Measurements from ENCODE around the gene LEF1.
"Not testable (repeated sequence)": the region's sequence is repeated elsewhere in the genome, so short reads cannot be mapped to it uniquely, and the experiment has no call there.

LEF1 gene

DNA sequence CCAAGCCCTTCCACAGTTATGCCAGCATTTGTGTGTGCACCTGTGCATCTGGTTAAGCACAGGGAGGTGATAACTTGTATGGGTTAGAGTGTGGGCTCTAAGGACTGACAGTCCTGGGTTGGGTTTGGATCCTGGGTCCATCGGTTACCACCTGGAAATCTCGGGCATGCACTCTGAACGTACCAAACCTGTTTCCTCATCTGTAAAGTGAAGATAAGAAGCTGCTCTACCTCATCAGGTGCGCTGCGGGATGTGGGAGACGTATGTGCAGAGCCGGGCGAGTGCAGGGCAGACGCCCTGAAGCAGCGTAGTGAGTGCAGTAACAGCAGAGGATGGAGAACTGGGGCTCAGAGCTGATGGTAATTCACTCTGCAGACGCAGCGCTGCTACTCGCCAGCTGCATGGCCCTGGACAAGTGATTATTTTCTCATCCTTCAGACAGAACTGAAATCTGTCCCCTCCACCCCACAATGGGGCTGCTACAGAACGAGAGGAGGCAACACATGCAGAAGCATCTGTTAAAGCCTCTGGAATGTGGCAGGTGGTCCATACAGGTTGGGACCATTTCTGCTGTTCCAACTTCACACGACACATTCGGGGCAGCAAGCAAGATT lies 114.6 kb downstream of the LEF1 start:
- DNase-seq, result no peak

DNA sequence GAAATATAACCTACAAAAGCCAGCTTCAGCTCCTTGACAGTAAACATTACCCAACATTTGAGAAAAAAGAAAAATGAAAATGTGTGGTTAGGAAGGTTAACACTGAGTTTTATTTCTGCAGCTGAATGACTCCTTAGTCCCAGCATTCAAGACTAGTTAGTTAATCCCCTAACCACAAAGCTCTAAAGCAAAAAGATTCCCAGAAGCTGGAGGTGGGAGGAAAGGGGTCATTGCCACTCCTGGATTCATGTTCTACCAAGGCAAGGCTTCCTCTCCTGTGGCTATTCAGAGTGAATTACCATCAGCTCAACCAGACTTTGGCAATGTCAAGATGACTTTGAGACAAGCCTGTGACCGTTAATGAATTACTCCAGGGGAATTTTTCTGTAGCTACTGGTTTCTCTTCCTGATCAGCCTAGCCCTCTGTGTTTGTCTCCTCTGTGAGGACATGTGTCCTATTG lies 115.5 kb downstream of the LEF1 start:
- no peak for DNase-seq

DNA sequence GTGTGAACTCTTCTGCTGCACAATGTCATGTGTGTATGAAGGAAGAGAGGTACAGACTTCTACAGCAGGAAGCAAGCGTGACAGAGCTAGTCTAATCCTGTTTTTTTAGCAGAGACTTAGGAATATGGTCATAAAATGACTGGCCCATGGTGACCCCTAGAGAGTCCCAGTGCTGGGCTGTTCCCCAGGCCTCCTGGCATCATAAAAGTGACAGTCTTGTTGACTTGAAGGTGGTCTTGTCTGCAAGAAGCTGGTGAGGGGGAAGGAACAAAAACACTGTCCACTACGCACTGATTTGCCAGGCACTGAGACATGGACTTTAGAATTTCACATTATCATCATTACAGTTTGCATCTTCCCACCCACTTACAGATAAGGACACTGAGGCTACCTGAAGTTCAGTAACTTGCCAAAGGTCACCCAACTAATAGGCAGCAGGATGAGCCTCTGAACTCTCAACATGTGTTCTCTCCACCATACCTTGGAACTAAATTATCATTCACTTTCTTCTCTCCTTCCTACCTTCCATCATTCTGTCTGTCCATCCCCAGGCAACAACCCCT lies 116.1 kb downstream of the LEF1 start:
- DNase-seq, result no peak

DNA sequence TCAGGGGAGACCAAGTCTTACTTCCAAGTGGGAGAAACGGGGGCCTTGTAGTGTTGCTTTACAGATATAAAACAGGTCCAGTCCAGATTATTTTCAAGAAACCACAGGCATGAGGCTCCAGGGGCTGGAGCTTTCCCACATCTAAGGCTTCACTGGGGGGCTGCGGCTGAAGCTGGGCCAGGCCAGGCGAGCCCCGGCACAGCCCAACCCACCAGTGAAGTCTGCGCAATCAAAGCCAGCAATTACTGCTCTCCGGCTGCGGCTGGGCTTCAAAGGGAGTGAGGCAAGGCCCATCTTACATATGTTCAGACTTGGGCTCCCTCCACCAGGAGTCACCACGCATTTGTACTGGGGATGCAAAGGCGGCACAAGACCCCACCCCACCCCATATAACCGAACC lies 117.4 kb downstream of the LEF1 start:
- no peak for DNase-seq

DNA sequence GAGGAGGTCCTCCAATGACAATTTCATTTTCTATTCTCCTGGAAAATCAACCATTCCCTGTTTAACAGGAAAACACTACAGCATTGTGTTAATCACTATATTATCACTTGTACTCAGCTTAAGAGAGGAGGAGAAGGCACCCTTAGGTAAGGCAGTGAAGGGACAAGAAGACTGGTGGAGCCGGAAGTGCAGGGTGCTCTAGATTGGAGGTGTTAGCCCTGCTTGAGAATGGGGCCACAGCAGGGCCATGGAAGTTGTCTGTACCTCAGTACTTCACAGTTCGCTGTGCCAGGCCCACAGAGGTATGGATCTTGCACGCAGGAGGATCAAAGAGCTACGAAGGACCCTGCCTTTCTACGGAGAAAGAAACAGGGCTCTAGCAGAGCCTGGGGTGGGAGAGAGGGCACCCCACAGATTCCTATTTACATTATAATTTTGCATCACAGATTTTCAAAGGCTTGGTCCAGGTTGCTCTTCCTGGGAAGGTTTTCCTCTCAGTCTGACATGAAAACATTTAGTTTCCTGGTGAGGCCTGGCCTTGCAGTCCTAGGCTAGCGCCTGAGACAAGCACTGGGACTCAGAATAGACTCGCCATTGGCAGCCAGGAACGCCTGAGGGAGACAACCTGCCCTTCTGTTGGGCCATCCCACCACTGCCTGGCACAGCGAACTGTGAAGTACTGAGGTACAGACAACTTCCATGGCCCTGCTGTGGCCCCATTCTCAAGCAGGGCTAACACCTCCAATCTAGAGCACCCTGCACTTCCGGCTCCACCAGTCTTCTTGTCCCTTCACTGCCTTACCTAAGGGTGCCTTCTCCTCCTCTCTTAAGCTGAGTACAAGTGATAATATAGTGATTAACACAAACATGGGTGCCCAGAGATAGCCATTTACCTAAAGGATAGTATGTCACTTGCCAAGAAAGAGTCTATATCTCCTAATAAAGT lies 118.3 kb downstream of the LEF1 start:
- not testable (repeated sequence) for DNase-seq

DNA sequence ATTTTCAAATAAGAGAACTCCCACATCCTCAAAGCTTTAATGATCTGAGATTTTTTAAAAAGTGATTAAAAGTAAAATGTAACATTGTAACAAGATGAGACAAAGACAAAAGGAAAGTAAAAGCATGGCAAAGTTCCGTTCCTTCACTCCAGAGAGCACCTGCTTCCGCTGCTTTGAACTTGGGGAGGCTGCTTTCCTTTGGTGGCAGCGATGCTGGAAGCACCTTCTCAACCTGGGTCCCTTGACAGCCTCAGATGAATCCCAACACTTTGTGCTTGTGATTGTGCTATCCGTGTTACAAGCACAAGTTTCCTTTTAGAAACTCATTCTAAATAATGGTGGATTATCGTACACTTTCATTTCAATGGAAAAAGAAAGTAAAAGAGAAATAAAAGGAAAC lies 119.3 kb downstream of the LEF1 start:
- DNase-seq, result no peak

DNA sequence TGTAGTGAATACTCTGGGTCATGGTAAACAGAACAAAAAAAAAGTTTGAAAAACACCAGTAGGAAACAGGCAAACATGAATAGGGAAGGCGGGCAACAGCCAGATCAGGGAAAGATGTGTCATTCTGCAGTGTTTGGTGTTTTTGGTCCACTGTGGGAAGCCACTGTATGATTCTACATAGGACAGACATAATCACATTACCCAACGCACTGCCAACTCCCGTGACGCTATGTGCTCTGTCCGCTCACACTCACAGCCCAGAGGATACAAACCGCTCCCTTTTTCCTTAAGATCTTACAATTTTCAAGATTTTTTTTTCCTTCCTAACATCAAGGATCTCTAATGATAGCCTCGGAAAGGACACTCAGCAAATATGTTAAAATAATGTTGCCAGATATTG lies 119.7 kb downstream of the LEF1 start:
- no peak for DNase-seq

DNA sequence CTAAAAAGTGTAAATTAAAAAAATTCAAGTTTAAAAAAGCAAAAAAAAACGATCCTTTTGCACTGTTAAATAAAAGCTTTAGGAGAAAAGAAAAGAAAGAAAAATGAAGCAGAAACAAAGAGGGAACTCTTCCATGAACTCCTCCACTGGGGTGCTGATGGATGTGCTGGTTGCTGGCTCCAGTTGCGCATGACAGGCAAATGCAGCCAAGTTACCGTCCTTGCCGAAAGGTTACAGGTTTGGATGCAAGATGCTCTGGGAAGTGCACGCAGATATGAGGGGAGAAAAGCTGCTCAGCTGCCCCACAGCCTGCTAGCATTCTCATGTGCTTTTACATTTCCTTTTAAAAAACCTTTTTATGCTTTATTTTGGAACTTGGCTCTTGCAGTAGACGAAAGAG lies 120.6 kb downstream of the LEF1 start:
- DNase-seq, result no peak

DNA sequence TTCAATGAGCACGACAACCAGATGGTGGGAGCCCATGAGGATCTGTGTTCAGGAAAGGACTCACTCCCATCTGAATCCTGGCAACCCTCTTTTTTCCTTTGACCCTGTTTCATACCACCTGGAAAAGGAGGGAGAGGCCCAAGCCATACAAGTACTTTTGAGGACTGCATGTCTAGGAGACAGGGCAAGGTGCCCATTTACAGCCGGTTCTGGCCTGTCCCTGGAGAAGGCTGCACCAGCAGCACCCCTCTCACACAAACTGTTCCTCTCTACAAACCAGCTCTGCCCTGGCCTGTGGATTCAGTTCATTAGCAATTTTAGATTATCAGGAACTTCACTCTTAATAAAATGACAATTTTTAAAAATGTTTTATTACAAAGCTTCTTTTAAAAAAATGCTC lies 121.5 kb downstream of the LEF1 start:
- DNase-seq, result no peak

DNA sequence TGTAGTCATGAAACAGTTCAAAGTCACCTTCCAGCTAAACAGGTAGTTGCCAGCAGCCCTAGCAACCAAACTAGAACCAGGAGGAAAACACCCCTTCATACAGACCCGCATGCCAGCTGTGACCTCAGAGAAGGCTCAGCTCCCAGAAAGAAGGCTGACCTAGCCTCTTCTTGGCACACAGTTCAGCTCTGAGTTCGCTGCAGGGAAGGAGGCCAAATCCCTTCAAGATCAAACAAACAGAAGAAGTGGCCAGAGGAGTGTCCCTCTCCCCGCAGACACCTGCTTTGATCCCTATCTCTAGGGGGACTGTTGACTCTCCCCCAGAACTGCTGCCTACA lies 123.1 kb downstream of the LEF1 start:
- DNase-seq, result no peak

DNA sequence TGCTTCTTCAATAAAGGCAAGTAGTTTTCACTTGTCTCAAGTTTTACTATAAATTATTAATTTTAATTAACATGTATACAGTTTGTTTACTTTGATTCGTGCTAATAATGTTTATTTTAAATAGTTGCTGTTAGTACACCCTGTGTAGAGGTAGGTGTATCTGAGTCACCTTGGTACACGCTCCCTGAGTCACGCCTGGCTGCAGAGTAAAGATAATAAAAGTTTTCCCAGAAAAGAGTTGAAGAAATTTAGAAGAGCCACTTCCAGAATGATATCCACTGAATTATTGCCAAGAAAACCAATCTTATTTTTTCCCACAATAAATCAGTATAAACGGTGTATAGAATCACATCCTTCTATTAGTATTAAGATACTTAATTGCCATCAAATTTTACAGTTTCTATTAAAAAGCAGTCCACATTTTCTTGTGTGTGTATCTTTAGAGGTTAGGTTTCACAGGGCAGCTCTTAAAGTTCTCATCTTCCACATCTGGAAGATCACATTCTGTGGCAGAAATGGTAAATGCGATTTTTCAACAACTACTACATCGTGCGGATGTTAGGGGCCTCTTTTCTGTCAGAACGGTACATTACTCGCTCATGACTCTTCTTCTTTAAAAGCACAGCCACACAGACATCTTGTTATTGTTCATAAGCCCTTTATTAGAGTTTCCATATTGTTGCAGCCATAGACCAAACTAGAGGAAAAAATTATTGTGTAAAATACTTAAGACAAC lies 123.6 kb downstream of the LEF1 start:
- DNase-seq, result no peak

DNA sequence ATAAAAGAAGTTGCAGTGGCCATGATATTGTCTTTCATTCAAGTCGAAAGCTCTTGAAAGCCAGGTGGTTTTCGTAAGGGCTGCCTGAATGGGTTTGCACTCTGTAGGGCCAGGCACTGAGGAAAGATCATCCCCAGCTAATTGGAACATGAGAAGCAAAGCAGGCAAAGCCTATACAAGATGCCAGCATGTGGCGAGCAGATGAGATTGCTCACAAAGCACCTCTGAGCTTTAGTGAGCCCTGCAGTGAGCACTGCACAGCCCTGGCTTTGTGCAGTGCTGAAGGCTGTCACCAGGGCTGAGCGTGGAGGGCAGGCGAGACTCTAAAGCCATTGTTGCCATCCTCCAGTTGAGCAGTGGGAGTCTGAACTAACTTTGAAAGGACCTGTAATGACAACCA lies 125.2 kb downstream of the LEF1 start:
- no peak for DNase-seq

DNA sequence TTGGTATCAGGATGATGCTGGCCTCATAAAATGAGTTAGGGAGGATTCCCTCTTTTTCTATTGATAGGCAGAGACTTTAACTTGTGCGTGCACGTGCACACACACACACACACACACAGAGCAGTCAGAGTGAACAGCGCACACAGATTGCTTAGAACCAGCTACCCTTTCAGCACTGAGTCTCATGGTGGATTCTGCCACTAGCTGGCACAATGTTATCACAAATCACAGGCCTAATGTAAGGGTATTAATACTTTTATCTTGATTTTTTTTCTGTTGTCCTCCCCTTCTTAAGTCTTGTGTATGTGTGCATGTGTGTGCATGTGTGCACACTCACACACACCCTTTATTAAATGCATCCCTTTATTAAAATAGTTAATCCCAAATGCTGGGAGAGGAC lies 125.8 kb downstream of the LEF1 start:
- no peak for DNase-seq

DNA sequence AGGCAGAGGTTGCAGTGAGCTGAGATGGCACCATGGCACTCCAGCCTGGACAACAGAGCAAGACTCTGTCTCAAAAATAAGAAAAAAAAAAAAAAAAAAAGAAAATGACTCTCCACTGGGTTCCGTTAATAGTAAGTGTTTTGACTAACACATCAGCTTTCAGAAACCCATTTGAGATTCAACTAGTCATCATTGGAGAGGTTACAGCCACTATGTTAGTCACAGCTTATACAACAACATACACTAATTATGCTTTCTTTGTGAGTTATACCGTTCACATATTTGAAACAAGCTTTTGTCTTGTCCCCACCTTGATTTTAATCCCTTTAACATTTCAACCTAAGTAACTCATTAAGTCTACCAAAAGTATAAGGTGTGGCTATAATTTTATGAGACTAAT lies 130.8 kb downstream of the LEF1 start:
- DNase-seq, result no peak

DNA sequence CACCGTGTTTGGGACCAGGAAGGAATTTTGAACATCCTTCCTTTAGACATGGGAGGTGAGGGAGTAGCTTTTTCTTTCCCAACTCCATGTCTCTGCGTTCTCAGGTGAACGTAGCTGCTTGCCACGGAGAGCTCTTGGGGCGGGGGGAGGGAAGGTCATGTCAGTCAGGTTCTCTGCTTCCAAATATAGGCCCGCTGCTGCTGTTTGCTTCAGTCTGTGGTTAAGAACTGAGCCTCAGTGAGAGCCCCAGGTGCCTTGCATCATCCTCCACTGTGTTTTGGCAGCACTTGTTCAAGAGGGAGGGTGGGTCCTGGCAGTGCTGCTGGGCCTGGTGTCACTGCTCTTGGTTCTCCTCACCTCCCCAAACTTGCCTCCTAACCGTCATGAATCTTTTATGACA lies 132.5 kb downstream of the LEF1 start:
- DNase-seq, result no peak

DNA sequence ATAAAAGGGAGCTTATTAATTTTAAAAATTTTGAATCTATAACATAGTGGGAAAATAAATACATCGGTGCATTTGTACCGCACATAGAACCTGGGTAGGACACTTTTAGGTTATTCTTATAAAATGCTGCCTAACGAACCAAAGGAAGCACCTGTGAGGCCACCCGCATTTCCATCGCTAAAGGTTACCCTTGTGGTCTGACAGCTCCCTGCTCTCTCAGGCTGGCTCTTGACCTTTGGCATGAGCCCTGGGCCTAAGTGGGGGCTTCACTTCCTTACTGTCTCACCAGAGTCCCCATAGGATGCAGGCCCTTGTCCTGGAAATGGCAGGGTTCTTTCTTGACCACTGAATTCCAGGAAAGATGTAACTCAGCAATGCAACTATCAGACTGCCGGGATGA lies 133.0 kb downstream of the LEF1 start:
- no peak for DNase-seq

DNA sequence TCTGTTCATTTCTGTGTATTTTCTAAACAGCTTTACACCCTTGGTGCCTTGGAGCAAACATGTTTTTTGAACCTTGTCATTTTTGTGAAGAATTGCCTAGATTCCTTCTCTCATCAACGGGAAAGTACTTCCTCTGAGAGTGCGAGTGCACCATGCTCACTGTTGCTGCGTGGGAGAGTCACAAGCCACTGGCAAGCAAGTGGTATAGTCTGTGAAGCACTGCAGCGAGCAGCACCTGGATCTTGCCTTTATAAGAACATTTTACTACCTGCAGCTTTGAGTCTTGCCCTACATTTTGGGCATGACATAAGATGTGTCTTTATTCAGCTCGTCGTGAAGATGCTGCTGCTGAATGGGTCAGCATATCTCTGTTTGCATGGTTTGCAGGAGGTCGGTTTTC lies 134.2 kb downstream of the LEF1 start:
- no peak for DNase-seq

DNA sequence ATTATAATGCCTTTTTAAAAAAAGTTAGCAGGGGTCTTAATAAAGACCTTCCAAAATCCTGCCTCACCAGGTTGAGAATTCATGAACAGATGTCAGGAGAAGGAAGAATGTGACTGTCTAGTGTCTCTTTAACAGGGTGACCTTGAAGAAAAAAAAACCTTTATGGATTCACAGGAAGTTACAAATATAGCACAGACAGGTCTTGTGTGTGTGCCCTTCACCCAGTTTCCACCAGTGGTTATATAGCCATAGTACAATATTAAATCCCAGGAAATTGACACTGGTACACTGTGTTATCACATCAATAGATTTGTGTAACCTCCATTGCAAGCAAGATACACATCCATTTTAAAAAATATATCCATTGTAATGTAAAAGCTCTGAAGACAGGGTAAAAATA lies 135.4 kb downstream of the LEF1 start:
- no peak for DNase-seq

DNA sequence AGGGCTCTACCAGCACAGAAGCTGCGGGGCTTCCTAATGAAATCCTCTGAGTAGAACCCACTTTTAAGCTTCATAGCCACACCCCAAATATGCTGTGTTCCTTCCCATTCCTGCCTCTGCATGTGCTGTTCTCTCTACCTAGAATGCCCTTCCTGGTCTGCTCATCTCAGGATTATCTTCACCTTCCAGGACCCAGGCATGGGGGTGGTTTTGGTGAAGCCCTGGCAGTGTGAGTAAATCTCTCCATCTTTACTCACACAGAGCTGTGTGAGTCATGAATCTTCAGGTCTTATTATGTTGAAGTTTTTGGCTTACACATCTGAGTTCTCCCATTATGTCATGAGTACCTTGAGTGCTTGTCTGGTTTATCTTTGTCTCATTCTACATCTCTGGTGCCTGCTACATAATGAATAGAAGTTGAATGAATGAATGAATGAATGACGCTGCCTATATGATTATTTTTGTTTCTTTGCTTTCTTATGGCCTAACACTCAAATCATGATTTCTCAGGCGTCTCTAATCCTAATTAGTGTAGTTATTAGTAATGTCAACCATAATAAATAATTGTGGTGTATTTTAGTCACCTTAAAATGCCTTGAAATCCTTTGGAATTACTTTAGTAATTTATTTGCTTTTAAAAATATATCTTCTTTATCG lies 137.2 kb downstream of the LEF1 start:
- DNase-seq, result no peak

DNA sequence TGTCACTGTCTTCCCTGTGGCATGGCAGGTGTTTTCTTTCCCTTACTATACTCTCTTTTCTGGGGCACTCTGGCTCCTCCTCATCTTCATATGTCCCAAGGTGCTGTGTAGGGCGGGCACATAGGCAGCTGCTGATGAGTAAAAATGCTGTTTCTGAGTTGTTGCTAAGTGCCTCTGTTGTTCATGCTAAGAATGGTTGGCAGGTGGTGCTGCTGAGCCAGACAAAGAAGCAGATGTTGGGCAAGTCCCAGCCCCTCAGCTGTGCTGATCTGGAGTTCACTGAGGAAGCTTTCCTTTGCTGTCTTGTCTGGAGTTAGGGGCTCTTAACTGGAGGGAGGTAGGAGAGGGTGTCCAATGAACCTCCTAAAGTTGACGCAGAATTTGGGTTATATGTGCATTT lies 138.4 kb downstream of the LEF1 start:
- DNase-seq, result peak; percentile 35 to 36

DNA sequence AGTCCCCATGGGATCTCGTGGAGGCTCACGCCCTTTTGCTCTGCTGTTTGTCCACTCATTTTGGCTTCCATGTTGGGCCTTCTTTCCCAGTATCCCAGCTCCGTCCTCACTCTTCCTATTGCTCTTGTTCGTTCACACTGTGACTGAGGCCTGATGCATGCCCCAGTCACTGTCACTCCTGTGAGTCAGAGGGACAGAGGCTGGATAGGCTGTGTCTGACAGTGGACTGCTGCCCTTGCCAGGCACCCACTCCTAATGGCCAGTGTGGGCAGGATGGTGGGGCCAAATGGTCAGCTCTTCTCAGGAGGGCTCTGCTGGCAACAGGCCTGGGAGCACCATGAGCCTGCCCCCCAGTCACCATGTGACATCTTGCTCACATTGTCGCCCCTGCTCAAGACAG lies 139.0 kb downstream of the LEF1 start:
- no peak for DNase-seq

DNA sequence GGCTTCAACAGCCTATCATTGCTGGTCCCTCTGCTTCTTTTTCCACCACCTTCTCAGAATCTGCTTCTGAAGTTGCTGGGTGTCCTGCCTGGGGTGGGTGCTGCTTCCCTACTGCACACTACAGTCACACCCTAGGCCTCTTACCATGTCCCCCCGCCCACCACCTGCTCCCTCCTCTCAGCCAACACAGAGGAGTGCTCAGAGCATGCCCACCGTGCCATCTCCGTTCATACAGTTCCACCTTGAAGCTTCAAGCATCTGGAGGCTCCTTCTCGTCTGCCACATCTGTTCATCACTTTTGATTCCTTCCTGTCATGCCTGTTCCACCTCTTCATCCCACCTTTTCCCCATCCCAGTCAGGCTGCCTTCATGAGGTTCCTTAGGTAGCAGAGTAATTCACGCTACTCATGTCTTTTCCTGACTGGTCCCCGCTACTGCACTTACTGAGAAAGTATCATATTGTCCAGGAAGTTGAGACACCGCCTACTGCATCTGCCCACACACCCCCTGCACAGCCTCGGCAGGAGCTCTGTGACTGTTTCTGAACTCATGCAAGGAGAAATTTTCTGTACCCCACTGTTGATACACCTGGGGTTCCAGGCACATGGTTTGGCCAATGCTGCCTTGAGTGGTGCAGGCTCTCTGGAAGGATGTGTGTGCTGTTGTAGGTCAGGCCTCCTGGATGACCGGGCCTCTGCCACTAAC lies 139.6 kb downstream of the LEF1 start:
- DNase-seq, result no peak

DNA sequence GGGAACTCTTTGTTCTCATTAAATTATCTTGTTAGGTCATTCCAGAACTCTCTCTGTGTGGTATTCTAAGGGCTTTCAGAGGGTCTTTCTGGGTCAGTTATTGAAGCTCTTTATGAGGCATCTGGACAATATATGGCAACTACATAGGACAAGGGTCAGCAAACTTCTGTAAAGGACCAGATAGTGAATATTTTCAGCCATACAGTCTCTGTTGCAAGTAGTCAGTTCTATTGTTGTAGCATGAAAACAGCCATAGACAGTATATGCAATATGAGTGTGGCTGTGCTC lies 143.9 kb downstream of the LEF1 start:
- DNase-seq, result no peak
